Trophoblast cell (in vitro differentiated cells and primary cell): ENCODE data around the gene PBXIP1.
A peak's percentile ranks its signal among the peaks of the same experiment; 100 is the strongest.
"Not testable (repeated sequence)": the region's sequence is repeated elsewhere in the genome, so short reads cannot be mapped to it uniquely, and the experiment has no call there.

Source experiments
- DNase-seq, 2 donors: peaks; one replicate each; pipeline ENCODE4 v3.0.0-alpha.2; 2016
- H2AFZ ChIP-seq: 2 replicates; pipeline ENCODE4 v1.6.1; 2013; ENCODE audit warnings: low read length, moderate library complexity, mild to moderate bottlenecking; ENCODE audit not compliant: insufficient read depth, poor library complexity
- H2AK5ac ChIP-seq: 2 replicates; pipeline ENCODE4 v1.6.1; 2013; ENCODE audit warnings: mild to moderate bottlenecking, low read length
- H2BK120ac ChIP-seq: 2 replicates; pipeline ENCODE4 v1.6.1; 2013; ENCODE audit warnings: low read length, mild to moderate bottlenecking, moderate library complexity; ENCODE audit not compliant: insufficient read depth, poor library complexity
- H2BK12ac ChIP-seq: 2 replicates; pipeline ENCODE4 v1.6.1; 2013; ENCODE audit warnings: mild to moderate bottlenecking, low read length, moderate library complexity
- H2BK5ac ChIP-seq: 2 replicates; pipeline ENCODE4 v1.6.1; 2013; ENCODE audit warnings: low read length, low read depth, moderate library complexity, mild to moderate bottlenecking; ENCODE audit not compliant: poor library complexity
- H3K14ac ChIP-seq: 2 replicates; pipeline ENCODE4 v1.6.1; 2013; ENCODE audit warnings: mild to moderate bottlenecking, low read length
- H3K18ac ChIP-seq: 2 replicates; pipeline ENCODE4 v1.6.1; 2013; ENCODE audit warnings: mild to moderate bottlenecking, low read length
- H3K23ac ChIP-seq: 2 replicates; pipeline ENCODE4 v1.6.1; 2013; ENCODE audit warnings: low read length
- H3K27ac ChIP-seq: 2 replicates; pipeline ENCODE4 v1.5.1; 2013; ENCODE audit warnings: low read depth, mild to moderate bottlenecking, inconsistent platforms, low read length, moderate library complexity
- H3K27me3 ChIP-seq: 2 replicates; pipeline ENCODE4 v1.6.1; 2013; ENCODE audit warnings: inconsistent platforms, mild to moderate bottlenecking, low read length, moderate library complexity; ENCODE audit not compliant: insufficient read depth
- H3K36me3 ChIP-seq, 2 experiments: 1 replicate in 1 of 2; 2 replicates in 1 of 2; pipeline ENCODE4 v1.6.1; 2013; ENCODE audit warnings: low read length in 2 of 2, mild to moderate bottlenecking in 2 of 2, moderate library complexity in 1 of 2; ENCODE audit not compliant: insufficient read depth in 2 of 2, control insufficient read depth in 1 of 2
- H3K4ac ChIP-seq: 2 replicates; pipeline ENCODE4 v1.6.1; 2013; ENCODE audit warnings: low read depth, mild to moderate bottlenecking, low read length, moderate library complexity
- H3K4me1 ChIP-seq, 2 experiments: 1 replicate in 1 of 2; 2 replicates in 1 of 2; pipeline ENCODE4 v1.6.1; 2013; ENCODE audit warnings: low read length in 2 of 2, mild to moderate bottlenecking in 2 of 2, moderate library complexity in 1 of 2; ENCODE audit not compliant: insufficient read depth in 2 of 2, control insufficient read depth in 1 of 2
- H3K4me2 ChIP-seq: 2 replicates; pipeline ENCODE4 v1.6.1; 2013; ENCODE audit warnings: inconsistent platforms, mild to moderate bottlenecking, low read length, moderate library complexity
- H3K4me3 ChIP-seq: 2 replicates; pipeline ENCODE4 v1.5.1; 2013; ENCODE audit warnings: mild to moderate bottlenecking, low read depth, low read length, inconsistent platforms
- H3K79me1 ChIP-seq: one replicate; pipeline ENCODE4 v1.6.1; 2013; ENCODE audit warnings: low read length
- H3K79me2 ChIP-seq: 2 replicates; pipeline ENCODE4 v1.6.1; 2013; ENCODE audit warnings: low read length, mild to moderate bottlenecking; ENCODE audit not compliant: control insufficient read depth, insufficient read depth, poor library complexity
- H3K9ac ChIP-seq: 2 replicates; pipeline ENCODE4 v1.6.1; 2013; ENCODE audit warnings: mild to moderate bottlenecking, low read length
- H3K9me3 ChIP-seq: 2 replicates; pipeline ENCODE4 v1.6.1; 2013; ENCODE audit warnings: low read depth, mild to moderate bottlenecking, control low read depth, inconsistent platforms, low read length; ENCODE audit not compliant: insufficient read depth
- H4K12ac ChIP-seq: 2 replicates; pipeline ENCODE4 v1.6.1; 2013; ENCODE audit warnings: low read depth, mild to moderate bottlenecking, low read length, moderate library complexity
- H4K8ac ChIP-seq: 2 replicates; pipeline ENCODE4 v1.6.1; 2013; ENCODE audit warnings: low read depth, mild to moderate bottlenecking, low read length, moderate library complexity
- H4K91ac ChIP-seq: one replicate; pipeline ENCODE4 v1.6.1; 2013; ENCODE audit warnings: low read depth, mild to moderate bottlenecking, low read length, moderate library complexity
- WGBS: extraction: QIAGEN DNeasy Blood & Tissue Kit; methylation state at CpG from one replicate; pipeline ENCODE4 v1.1.7; 2013; ENCODE audit warnings: missing lambda C conversion rate; ENCODE audit not compliant: insufficient read length, insufficient coverage; ENCODE audit errors: extremely low coverage; 5-methylcytosine and 5-hydroxymethylcytosine counted together

PBXIP1 gene

GRCh38 chr1:154998818-154999570 lies 43.1 kb upstream of the PBXIP1 start:
- no peak overlapping the region for H3K4me3 ChIP-seq
- H3K36me3 ChIP-seq: no peaks in the 10 kb centered on the region
- H3K14ac ChIP-seq: no peak overlapping the region
- H2BK120ac ChIP-seq: peak overlapping the region; percentile 23
- H3K27me3 ChIP-seq: no peaks in the 10 kb centered on the region
- no peak overlapping the region for H2BK5ac ChIP-seq
- no peak overlapping the region for H3K18ac ChIP-seq
- no peak overlapping the region for H4K12ac ChIP-seq
- no peak overlapping the region for H3K9ac ChIP-seq
- peaks cover 15% of the 10 kb centered on the region for H3K79me2 ChIP-seq
- peak; percentile 60 to 75 for DNase-seq
- H2AK5ac ChIP-seq: no peak overlapping the region
- peaks cover 10 to 14% of the 10 kb centered on the region in 2 experiments for H3K4me1 ChIP-seq
- peak overlapping the region; percentile 23 for H4K8ac ChIP-seq
- H4K91ac ChIP-seq: no peak overlapping the region
- peaks cover 33% of the 10 kb centered on the region for H3K79me1 ChIP-seq
- H2BK12ac ChIP-seq: no peak overlapping the region
- H3K27ac ChIP-seq: no peak overlapping the region
- no peak overlapping the region for H3K23ac ChIP-seq
- H2AFZ ChIP-seq: peak overlapping the region; percentile 71
- WGBS: no CpG with 5 or more reads among the region's 40 CpGs
- peak overlapping the region; percentile 71 for H3K4me2 ChIP-seq
- no peaks in the 10 kb centered on the region for H3K9me3 ChIP-seq
- H3K4ac ChIP-seq: no peak overlapping the region

GRCh38 chr1:154998201-154998780 lies 42.4 kb upstream of the PBXIP1 start:
- no peak overlapping the region for H2AK5ac ChIP-seq
- no peak overlapping the region for H3K27ac ChIP-seq
- H4K12ac ChIP-seq: no peak overlapping the region
- H3K14ac ChIP-seq: no peak overlapping the region
- no peak overlapping the region for H4K91ac ChIP-seq
- H2BK12ac ChIP-seq: no peak overlapping the region
- no peak overlapping the region for H3K4me3 ChIP-seq
- peaks cover 11% of the 10 kb centered on the region for H3K79me2 ChIP-seq
- H2BK5ac ChIP-seq: no peak overlapping the region
- H4K8ac ChIP-seq: no peak overlapping the region
- no peak overlapping the region for H3K4me2 ChIP-seq
- no peak overlapping the region for H3K4ac ChIP-seq
- no peak for DNase-seq
- H3K79me1 ChIP-seq: peaks cover 27% of the 10 kb centered on the region
- no peak overlapping the region for H2AFZ ChIP-seq
- no peaks in the 10 kb centered on the region for H3K27me3 ChIP-seq
- no peak overlapping the region for H3K9ac ChIP-seq
- H3K4me1 ChIP-seq: peaks cover 10 to 14% of the 10 kb centered on the region in 2 experiments
- no peaks in the 10 kb centered on the region for H3K9me3 ChIP-seq
- no peak overlapping the region for H2BK120ac ChIP-seq
- no peak overlapping the region for H3K18ac ChIP-seq
- H3K23ac ChIP-seq: no peak overlapping the region
- WGBS: no CpG with 5 or more reads among the region's 16 CpGs
- no peaks in the 10 kb centered on the region for H3K36me3 ChIP-seq

- H2BK12ac ChIP-seq: no peak overlapping the region
- H2BK120ac ChIP-seq: no peak overlapping the region
- H3K79me1 ChIP-seq: peaks cover 18% of the 10 kb centered on the region
- H2AFZ ChIP-seq: no peak overlapping the region
- no peak overlapping the region for H2BK5ac ChIP-seq
- H3K4me3 ChIP-seq: no peak overlapping the region
- H4K12ac ChIP-seq: no peak overlapping the region
- H4K8ac ChIP-seq: no peak overlapping the region
- H3K23ac ChIP-seq: no peak overlapping the region
- peaks cover 4% of the 10 kb centered on the region for H3K79me2 ChIP-seq
- no peak overlapping the region for H3K4ac ChIP-seq
- H3K14ac ChIP-seq: no peak overlapping the region
- H3K9ac ChIP-seq: no peak overlapping the region
- H3K27ac ChIP-seq: no peak overlapping the region
- no peak overlapping the region for H3K4me2 ChIP-seq
- peaks cover 10 to 14% of the 10 kb centered on the region in 2 experiments for H3K4me1 ChIP-seq
- H3K27me3 ChIP-seq: no peaks in the 10 kb centered on the region
- peak overlapping the region; percentile 37 for H2AK5ac ChIP-seq
- H3K9me3 ChIP-seq: no peaks in the 10 kb centered on the region
- H3K36me3 ChIP-seq: peaks cover 0 to 5% of the 10 kb centered on the region in 2 experiments
- no peak overlapping the region for H4K91ac ChIP-seq
- H3K18ac ChIP-seq: no peak overlapping the region
- no peak for DNase-seq
- no CpG with 5 or more reads among the region's 15 CpGs for WGBS
These were observed 41.2 kb upstream of the PBXIP1 start for GRCh38 chr1:154996966-154997701.

- H3K4me1 ChIP-seq: peaks cover 10 to 11% of the 10 kb centered on the region in 2 experiments
- H3K4ac ChIP-seq, H3K79me1 ChIP-seq, H3K36me3 ChIP-seq, H2BK120ac ChIP-seq, H3K4me2 ChIP-seq, H3K27me3 ChIP-seq, H4K12ac ChIP-seq, H3K4me3 ChIP-seq, H3K14ac ChIP-seq, H3K23ac ChIP-seq, H3K9ac ChIP-seq, H3K27ac ChIP-seq, H3K9me3 ChIP-seq, H3K79me2 ChIP-seq, H4K91ac ChIP-seq, H3K18ac ChIP-seq, H4K8ac ChIP-seq, H2AFZ ChIP-seq, H2BK12ac ChIP-seq, H2AK5ac ChIP-seq, H2BK5ac ChIP-seq: not testable (repeated sequence)
- DNase-seq: peak; percentile 62 to 77
- no CpG with 5 or more reads among the region's 13 CpGs for WGBS
These were observed 39.5 kb upstream of the PBXIP1 start for GRCh38 chr1:154995301-154995983.
